ENCODE results near the gene DPEP3.

DNA sequence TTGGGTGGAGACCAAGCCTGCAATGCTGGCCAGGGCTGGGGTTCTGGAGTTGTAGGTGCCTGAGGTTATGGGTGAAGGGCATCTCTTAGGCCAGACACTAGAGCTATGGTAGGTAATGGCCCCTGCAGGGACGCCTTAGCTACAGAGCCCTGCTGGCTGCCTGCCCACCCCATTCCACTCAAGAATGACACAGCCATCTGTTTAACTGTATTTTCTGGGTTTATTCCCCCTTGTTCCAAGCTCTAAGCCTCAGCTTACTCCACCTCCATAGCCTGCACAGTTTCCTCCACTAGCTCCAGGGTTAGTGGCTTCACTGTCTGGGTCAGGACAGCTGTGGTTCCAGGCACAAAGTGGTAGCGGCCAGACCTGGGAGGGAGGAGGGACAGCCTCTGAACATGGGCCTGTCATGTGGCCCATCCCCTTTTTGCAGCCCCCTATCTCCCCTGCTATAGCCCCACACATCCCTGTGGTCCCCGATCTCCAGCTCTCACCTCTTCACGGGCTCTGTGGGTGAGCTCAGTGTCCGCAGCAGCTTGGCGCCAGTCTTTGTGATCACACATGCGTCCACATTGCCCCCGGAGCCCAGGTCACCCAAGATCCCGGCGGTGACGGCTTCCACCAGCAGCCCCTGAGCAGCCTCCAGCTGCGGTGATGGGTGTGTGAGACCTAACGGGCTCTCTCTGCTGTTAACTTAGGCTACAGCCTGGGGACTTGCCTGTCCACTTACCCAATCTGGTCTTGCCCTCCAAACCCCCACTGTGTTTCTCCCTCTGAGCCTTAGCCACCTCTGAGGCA lies 45.8 kb downstream of the DPEP3 start:
- TF ChIP-seq CTCF (IDR thresholded peaks at IDR 0.05; ENCODE audit: poor library complexity) = no peak
- no peak for TF ChIP-seq EZH2 (IDR thresholded peaks at IDR 0.05; ENCODE audit: borderline replicate concordance)
